GM12878 (cell line): ENCODE data around the gene USP36. TPM values are rescaled to one million over a fixed set of nuclear protein-coding genes. Genes with fewer than 3 reads are reported as not detected.

Experiments
- ATAC-seq: fragments of 200-7000 bp; cut with Tn5 transposase; 3 replicates; pipeline ENCODE4 v1.9.1; 2020; ENCODE audit warnings: mild to moderate bottlenecking, moderate library complexity
- BruUV-seq: library from RNA; stranded (reverse); fragments of 400-500 nt; replicated peaks from 2 replicates; lab custom pipeline; 2021; lab: Mats Ljungman, UMichigan
- CTCF ChIA-PET: fragments of 300-600 bp; sonication (Branson Sonifier 250); formaldehyde crosslinking; extraction: SDS; loops from one replicate; lab custom pipeline; 2021; ENCODE audit warnings: inconsistent platforms; lab: Yijun Ruan, JAX
- POLR2A ChIA-PET: fragments of 350-600 bp; formaldehyde crosslinking; extraction: SDS; loops from one replicate; lab custom pipeline; 2021; ENCODE audit warnings: inconsistent platforms; lab: Charles Lee
- RAD21 ChIA-PET: fragments of 300-600 bp; sonication (Branson Sonifier 250); formaldehyde crosslinking; loops from one replicate; lab custom pipeline; 2023; ENCODE audit warnings: antibody characterized with exemption; ENCODE audit not compliant: unreplicated experiment; lab: Charles Lee
- SMC1A ChIA-PET: fragments of 300-600 bp; sonication (Branson Sonifier 250); formaldehyde crosslinking; loops from one replicate; lab custom pipeline; 2023; ENCODE audit not compliant: unreplicated experiment, uncharacterized antibody; lab: Charles Lee
- DNase-seq: peaks from one replicate; pipeline ENCODE4 v3.0.0-alpha.2; 2011; ENCODE audit warnings: low read depth, low spot score
- FAIRE-seq: peaks from 3 replicates; lab custom pipeline; 2011; peaks lifted over from hg19 to GRCh38; lab: Jason Lieb, UNC
- H2AFZ ChIP-seq: 2 replicates; pipeline ENCODE4 v1.6.0; 2011; ENCODE audit warnings: low read depth, low read length, control low read depth; ENCODE audit not compliant: control insufficient read depth
- H3K27ac ChIP-seq: 2 replicates; pipeline ENCODE4 v1.5.1; 2011; ENCODE audit warnings: control low read depth; ENCODE audit not compliant: control insufficient read depth, insufficient read depth
- H3K27me3 ChIP-seq, 2 experiments: replicated peaks in 1 of 2; 2 replicates each; pipeline versions ENCODE4 v1.6.0 to v1.6.1; 2011; ENCODE audit warnings: low read length in 1 of 2; ENCODE audit not compliant: control insufficient read depth in 2 of 2, insufficient read depth in 2 of 2
- H3K36me3 ChIP-seq, 2 experiments: 2 replicates each; pipeline ENCODE4 v1.5.1; 2011; ENCODE audit warnings: low read length in 1 of 2; ENCODE audit not compliant: control insufficient read depth in 2 of 2, insufficient read depth in 2 of 2
- H3K4me1 ChIP-seq: 2 replicates; pipeline ENCODE4 v1.6.1; 2011; ENCODE audit warnings: mild to moderate bottlenecking, low read length, moderate library complexity, mixed read lengths; ENCODE audit not compliant: control insufficient read depth, insufficient read depth
- H3K4me2 ChIP-seq: 2 replicates; pipeline ENCODE4 v1.6.0; 2011; ENCODE audit warnings: control low read depth; ENCODE audit not compliant: control insufficient read depth, insufficient read depth
- H3K4me3 ChIP-seq: fragments of 200-600 bp; sonication (generic); 2 replicates; pipeline ENCODE4 v1.5.1; 2016
- H3K79me2 ChIP-seq: 2 replicates; pipeline ENCODE4 v1.6.0; 2011; ENCODE audit warnings: low read length; ENCODE audit not compliant: control insufficient read depth, insufficient read depth
- H3K9ac ChIP-seq: 2 replicates; pipeline ENCODE4 v1.8.0; 2011; ENCODE audit warnings: low read length, control low read depth, mixed read lengths; ENCODE audit not compliant: control insufficient read depth, insufficient read depth
- H3K9me3 ChIP-seq: replicated peaks from 3 replicates; pipeline ENCODE4 v1.5.1; 2011; ENCODE audit warnings: mild to moderate bottlenecking, low read length; ENCODE audit not compliant: control insufficient read depth, insufficient read depth
- H4K20me1 ChIP-seq: 2 replicates; pipeline ENCODE4 v1.6.0; 2011; ENCODE audit not compliant: control insufficient read depth, insufficient read depth
- KLF5 ChIP-seq: fragments of 450-650 bp; IDR thresholded peaks from 2 replicates; pipeline ENCODE4 v1.6.1; 2014; ENCODE audit warnings: mild to moderate bottlenecking; ENCODE audit not compliant: partially characterized antibody
- MTA2 ChIP-seq: fragments of 450-650 bp; IDR thresholded peaks from 2 replicates; pipeline ENCODE4 v1.6.1; 2016; ENCODE audit warnings: low read depth, mild to moderate bottlenecking, moderate library complexity
- PAX5 ChIP-seq: IDR thresholded peaks from 2 replicates; pipeline ENCODE4 v1.6.1; 2011; ENCODE audit warnings: low read depth, low read length, borderline replicate concordance
- POLR2A ChIP-seq: IDR thresholded peaks from 2 replicates; pipeline ENCODE4 v1.6.1; 2011; ENCODE audit warnings: low read depth, mild to moderate bottlenecking, low read length
- TAF1 ChIP-seq: IDR thresholded peaks from 2 replicates; pipeline ENCODE4 v1.6.1; 2011; ENCODE audit warnings: mild to moderate bottlenecking, low read depth, low read length, borderline replicate concordance
- TCF3 ChIP-seq: IDR thresholded peaks from 2 replicates; pipeline ENCODE4 v1.6.1; 2012; ENCODE audit warnings: low read depth, mild to moderate bottlenecking, low read length, borderline replicate concordance; ENCODE audit not compliant: insufficient read depth
- WGBS: methylation state at CpG from one replicate; pipeline ENCODE4 v1.1.6; 2016; ENCODE audit warnings: low lambda C conversion rate; ENCODE audit not compliant: insufficient replicate concordance, insufficient coverage; ENCODE audit errors: missing lambda C conversion rate; 5-methylcytosine and 5-hydroxymethylcytosine counted together
- in situ Hi-C: fragments of 300-500 bp; cut with MboI; formaldehyde crosslinking; loops from 9 replicates; pipeline ENCODE4 v1.14.3; 2018; ENCODE audit warnings: mixed read lengths
- intact Hi-C: fragments of 100-400 bp; cut with micrococcal nuclease; formaldehyde crosslinking; loops from one replicate; pipeline ENCODE4 v1.14.2; 2022; ENCODE audit not compliant: unreplicated experiment
- polyA plus RNA-seq, 11 experiments: library from polyadenylated mRNA; depleted of rRNA in 4 of 11; unstranded in 6 of 11; stranded (reverse) in 5 of 11; fragments of >200 nt; fragmentation: Nextera tagmentation in 4 of 11; fragmentation: Illumina TruSeq in 1 of 11; extraction: Ambion mirVana in 4 of 11; extraction: Trizol in 1 of 11; gene quantifications; 1 replicate in 1 of 11; 2 replicates in 10 of 11; pipeline versions ENCODE4 v1.2.1 to v1.2.3, GENCODE V29; 2011 to 2016; ENCODE audit warnings: inconsistent platforms in 2 of 11, missing spikeins in 2 of 11, low read depth in 1 of 11
- total RNA-seq, 4 experiments: library from RNA; depleted of rRNA in 3 of 4; stranded (reverse); fragments of >200 nt in 3 of 4; fragmentation: Illumina TruSeq in 1 of 4; extraction: Trizol in 1 of 4; gene quantifications; 2 replicates each; pipeline versions ENCODE4 v1.2.1 to v1.2.3, GENCODE V29; 2013 to 2021
- TF ChIP-seq, protein P1 (sequence below): IDR thresholded peaks from 2 replicates; pipeline ENCODE4 v1.6.1; 2011; ENCODE audit warnings: mild to moderate bottlenecking, low read depth, low read length, moderate library complexity; ENCODE audit not compliant: insufficient replicate concordance

Gene USP36
- total and polyA plus RNA-seq, 10 of the 15 experiments (the other 5 are each of a cell fraction or from before 2014, with no cell fraction given): 7.2 to 65.7 (median 33.6) TPM

DNA sequence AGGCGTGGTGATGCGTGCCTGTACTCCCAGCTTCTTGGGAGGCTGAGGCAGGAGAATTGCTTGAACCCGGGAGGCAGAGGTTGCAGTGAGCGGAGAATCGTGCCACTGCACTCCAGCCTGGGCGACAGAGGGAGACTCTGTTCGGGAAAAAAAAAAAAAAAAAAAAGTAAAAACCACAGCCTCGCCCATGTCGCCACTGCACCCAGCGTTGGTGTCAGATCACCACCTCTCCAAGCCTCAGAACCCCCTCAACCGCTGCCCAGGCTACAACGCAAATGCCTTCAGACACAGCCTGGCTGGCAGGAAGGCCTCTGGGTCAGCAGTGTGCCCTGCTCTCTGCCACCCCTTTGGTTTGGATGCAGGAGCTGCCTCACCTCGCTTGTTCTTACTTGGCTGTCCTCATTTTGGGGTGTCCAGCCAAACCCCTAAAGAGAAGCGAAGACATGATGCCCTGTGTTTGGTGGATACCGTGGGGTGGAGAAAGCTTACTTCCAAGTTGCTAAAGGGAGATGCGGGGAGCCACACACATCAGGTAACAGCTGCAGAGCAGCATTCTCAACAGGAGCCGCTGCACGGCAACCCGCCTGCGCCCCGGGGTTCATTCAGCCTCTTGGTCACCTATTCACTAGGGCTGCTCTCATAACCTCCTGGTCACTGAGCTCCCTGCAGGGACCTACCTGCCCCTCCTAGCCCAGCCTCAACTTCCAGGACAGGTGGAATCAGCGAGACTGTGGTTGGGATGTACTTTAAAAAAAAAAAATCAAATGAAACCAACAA lies 45.6 kb downstream of the USP36 start:
- Histone ChIP-seq H3K36me3 (peaks cover 13 to 21% of the 10 kb centered on the region in 2 experiments), H3K79me2 (no peaks in the 10 kb centered on the region), H3K4me1 (no peaks in the 10 kb centered on the region), H3K9me3 (no peaks in the 10 kb centered on the region), H3K4me2 (no peak overlapping the region), H3K27me3 (no peaks in the 10 kb centered on the region), H2AFZ (no peak overlapping the region), H3K4me3 (no peak overlapping the region), H4K20me1 (no peaks in the 10 kb centered on the region), H3K27ac (no peak overlapping the region), H3K9ac (no peak overlapping the region)
- ChIA-PET POLR2A (interaction anchor here (0.7 kb wide), 1 partner anchor 13 kb away, joined by 5 read pairs; no protein-coding TSS in a partner anchor), CTCF (no interaction called here), RAD21 (no interaction called here), SMC1A (no interaction called here)
- FAIRE-seq: no peak
- no peak for DNase-seq
- ATAC-seq: no peak
- in situ Hi-C loops (no loop called here), intact Hi-C loops (no loop called here)
- 95% methylated on average over 18 of the region's 22 CpGs for WGBS
- TF ChIP-seq TAF1 (no peak), TCF3 (no peak), POLR2A (0 out of 2 replicates have a peak, but pooled peaks have one; percentile 25)
- TF ChIP-seq, protein P1, sequence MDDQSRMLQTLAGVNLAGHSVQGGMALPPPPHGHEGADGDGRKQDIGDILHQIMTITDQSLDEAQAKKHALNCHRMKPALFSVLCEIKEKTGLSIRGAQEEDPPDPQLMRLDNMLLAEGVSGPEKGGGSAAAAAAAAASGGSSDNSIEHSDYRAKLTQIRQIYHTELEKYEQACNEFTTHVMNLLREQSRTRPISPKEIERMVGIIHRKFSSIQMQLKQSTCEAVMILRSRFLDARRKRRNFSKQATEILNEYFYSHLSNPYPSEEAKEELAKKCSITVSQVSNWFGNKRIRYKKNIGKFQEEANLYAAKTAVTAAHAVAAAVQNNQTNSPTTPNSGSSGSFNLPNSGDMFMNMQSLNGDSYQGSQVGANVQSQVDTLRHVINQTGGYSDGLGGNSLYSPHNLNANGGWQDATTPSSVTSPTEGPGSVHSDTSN: no peak
- no TSS peak for BruUV-seq

DNA sequence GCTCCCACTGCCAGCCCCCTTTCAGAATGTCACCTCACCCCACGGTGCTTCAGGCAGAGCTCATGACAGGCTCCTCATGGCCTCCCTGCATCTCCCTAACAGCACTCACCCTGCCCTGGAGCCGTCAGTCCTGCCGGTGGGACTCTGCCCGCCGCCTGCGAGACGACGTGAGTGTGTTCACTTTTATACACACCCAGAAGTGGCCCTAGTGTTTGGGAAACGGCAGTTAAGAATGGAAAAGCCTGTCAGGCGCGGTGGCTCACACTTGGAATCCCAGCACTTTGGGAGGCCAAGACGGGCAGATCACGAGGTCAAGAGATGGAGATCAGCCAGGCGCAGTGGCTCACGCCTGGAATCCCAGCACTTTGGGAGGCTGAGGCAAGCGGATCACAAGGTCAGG lies 46.2 kb downstream of the USP36 start:
- H3K4me2 ChIP-seq: no peak overlapping the region
- no peaks in the 10 kb centered on the region for H3K79me2 ChIP-seq
- no TSS peak for BruUV-seq
- H3K9me3 ChIP-seq: no peaks in the 10 kb centered on the region
- H3K27ac ChIP-seq: no peak overlapping the region
- ChIA-PET CTCF (no interaction called here), SMC1A (no interaction called here), RAD21 (no interaction called here), POLR2A (interaction anchor here (0.7 kb wide), 1 partner anchor 12 kb away, joined by 5 read pairs; no protein-coding TSS in a partner anchor)
- TF ChIP-seq MTA2: no peak
- no peak for TF ChIP-seq KLF5
- TF ChIP-seq, protein P1: no peak
- no peak for TF ChIP-seq PAX5
- in situ Hi-C loops (no loop called here), intact Hi-C loops (no loop called here)
- no peak for DNase-seq
- no peak for ATAC-seq
- 97% methylated on average over 16 of the region's 16 CpGs for WGBS
- no peak overlapping the region for H3K9ac ChIP-seq
- peaks cover 13 to 21% of the 10 kb centered on the region in 2 experiments for H3K36me3 ChIP-seq
- no peaks in the 10 kb centered on the region for H4K20me1 ChIP-seq
- H3K4me3 ChIP-seq: no peak overlapping the region
- FAIRE-seq: no peak
- H3K27me3 ChIP-seq: no peaks in the 10 kb centered on the region
- no peak overlapping the region for H2AFZ ChIP-seq
- no peaks in the 10 kb centered on the region for H3K4me1 ChIP-seq
